ENCODE measurements around the gene GLDC.
"Not testable (repeated sequence)": the region's sequence is repeated elsewhere in the genome, so short reads cannot be mapped to it uniquely, and the experiment has no call there.

The GLDC gene

DNA sequence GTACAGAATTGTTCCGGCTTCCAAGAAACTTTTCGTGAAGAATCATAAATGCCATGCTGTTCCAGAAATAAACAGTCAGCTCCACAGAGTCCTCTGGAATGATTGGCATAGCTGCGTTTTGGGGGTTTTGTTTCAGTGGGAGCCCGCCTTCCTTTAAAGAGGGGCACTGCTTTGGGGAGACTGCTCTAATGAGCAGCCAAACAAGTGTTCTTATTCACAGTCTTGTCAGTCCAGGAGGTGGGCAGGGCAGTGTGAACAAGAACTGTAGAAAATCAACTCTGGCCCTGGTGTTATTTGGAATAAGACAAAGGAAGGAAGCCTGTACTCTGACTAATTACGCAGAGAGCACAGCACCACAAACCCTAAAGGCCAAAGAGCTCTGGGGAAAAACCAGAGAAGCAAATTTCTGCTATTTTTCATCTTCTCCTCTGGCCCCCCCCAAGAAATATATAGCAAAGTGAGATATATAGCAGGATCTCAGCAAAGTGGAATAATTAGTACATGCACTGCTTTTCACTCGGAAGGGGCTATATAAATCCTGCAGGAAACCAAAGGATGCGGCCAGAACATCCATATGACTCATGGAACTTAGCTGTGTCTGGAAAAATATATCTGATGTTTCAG, 92.9 kb downstream of the GLDC start:
- H3K4me3 ChIP-seq (ENCODE audit: low read depth, low read length), result no peak overlapping the region
- no peak for TF ChIP-seq MYC (IDR thresholded peaks at IDR 0.05; ENCODE audit: low read depth, low read length)
- TF ChIP-seq, protein P1, sequence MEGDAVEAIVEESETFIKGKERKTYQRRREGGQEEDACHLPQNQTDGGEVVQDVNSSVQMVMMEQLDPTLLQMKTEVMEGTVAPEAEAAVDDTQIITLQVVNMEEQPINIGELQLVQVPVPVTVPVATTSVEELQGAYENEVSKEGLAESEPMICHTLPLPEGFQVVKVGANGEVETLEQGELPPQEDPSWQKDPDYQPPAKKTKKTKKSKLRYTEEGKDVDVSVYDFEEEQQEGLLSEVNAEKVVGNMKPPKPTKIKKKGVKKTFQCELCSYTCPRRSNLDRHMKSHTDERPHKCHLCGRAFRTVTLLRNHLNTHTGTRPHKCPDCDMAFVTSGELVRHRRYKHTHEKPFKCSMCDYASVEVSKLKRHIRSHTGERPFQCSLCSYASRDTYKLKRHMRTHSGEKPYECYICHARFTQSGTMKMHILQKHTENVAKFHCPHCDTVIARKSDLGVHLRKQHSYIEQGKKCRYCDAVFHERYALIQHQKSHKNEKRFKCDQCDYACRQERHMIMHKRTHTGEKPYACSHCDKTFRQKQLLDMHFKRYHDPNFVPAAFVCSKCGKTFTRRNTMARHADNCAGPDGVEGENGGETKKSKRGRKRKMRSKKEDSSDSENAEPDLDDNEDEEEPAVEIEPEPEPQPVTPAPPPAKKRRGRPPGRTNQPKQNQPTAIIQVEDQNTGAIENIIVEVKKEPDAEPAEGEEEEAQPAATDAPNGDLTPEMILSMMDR (IDR thresholded peaks at IDR 0.05; ENCODE audit: low read depth, low read length), result no peak
- TF ChIP-seq, protein P2, sequence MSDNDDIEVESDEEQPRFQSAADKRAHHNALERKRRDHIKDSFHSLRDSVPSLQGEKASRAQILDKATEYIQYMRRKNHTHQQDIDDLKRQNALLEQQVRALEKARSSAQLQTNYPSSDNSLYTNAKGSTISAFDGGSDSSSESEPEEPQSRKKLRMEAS (IDR thresholded peaks at IDR 0.05; ENCODE audit: low read depth, low read length), result no peak
- no peak for TF ChIP-seq POLR2A (IDR thresholded peaks at IDR 0.05; ENCODE audit: extremely low read depth, insufficient read length)
- no peak for DNase-seq (ENCODE audit: low read depth)

DNA sequence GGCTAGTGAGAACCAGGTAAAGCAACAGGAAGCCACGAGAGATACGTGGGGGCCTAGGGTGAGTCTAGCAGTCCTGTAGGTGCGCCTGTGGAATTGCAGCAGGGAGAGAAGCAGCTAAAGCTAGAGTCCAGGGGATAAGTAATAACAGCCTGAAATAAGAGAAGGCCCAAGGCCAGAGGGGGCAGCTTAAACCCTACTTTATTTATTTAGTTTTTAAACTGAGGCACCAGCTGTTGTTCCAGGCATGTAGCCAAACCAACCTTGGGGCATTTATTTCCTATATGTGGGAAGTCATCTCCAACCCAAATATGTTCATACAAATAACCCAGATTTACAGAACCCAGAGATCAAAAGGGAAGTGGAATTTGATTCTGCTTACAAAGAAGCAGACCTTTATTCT, 93.5 kb downstream of the GLDC start:
- TF ChIP-seq POLR2A (IDR thresholded peaks at IDR 0.05; ENCODE audit: extremely low read depth, insufficient read length) (no peak), MYC (IDR thresholded peaks at IDR 0.05; ENCODE audit: low read depth, low read length) (no peak)
- TF ChIP-seq, protein P1 (IDR thresholded peaks at IDR 0.05; ENCODE audit: low read depth, low read length), result no peak
- TF ChIP-seq, protein P2 (IDR thresholded peaks at IDR 0.05; ENCODE audit: low read depth, low read length), result no peak
- DNase-seq (ENCODE audit: low read depth), result no peak
- H3K4me3 ChIP-seq (ENCODE audit: low read depth, low read length), result no peak overlapping the region

DNA sequence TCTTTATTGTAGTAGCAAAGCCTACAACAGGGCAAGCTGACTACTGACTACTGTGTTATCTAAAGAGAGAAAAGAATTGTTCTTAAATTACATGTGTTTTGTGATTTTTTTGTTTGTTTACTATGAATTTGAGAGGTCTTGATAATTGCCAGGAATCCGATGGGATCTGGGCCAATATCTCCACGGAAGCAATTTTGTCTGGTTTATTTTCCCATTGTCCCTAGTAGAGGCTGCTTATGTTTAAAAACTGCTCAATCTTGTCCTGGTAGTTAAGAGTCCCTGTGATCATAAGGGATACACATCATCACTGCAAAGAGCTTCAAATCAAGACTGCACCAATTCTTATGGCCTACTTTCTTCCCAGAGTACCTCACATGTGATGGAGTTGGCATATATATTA, 94.4 kb downstream of the GLDC start:
- no peak overlapping the region for H3K4me3 ChIP-seq (ENCODE audit: low read depth, low read length)
- DNase-seq (ENCODE audit: low read depth), result no peak
- TF ChIP-seq MYC (IDR thresholded peaks at IDR 0.05; ENCODE audit: low read depth, low read length) (no peak), POLR2A (IDR thresholded peaks at IDR 0.05; ENCODE audit: extremely low read depth, insufficient read length) (no peak)
- TF ChIP-seq, protein P1 (IDR thresholded peaks at IDR 0.05; ENCODE audit: low read depth, low read length), result no peak
- TF ChIP-seq, protein P2 (IDR thresholded peaks at IDR 0.05; ENCODE audit: low read depth, low read length), result no peak

DNA sequence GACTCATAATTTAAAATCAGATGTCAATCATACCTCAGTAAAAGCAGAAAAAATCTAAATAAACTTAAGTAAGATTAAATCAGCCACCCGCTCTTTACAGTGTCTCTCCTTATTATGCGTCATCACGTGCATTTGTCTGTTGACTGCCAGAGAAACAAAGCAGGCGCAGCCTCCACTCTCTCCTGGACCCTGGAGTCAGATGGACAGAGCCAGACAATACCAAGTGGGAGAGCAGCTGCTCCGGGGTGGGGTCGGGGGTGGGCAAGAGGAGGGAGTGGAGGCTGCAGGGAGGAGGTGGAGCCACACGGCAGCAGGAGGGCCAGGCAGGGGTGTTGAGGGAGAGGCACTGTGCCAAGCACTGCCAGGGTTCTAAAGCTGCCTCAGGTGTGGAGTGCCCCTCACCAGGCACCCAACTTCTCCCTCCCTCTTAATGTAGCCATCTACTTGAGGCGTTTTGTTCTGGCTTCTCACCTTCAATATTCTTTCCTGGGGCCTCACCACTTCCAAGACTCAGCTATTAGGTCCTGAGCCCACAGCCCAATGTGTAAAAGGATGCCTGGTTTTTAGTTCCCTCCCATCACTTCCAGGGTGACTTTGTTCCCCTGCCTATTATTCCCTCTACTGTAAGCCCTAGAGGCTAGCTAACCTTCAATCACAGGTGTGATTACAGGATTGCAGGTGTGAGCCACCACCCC, 96.3 kb downstream of the GLDC start:
- TF ChIP-seq, protein P1 (IDR thresholded peaks at IDR 0.05; ENCODE audit: low read depth, low read length), result no peak
- TF ChIP-seq MYC (IDR thresholded peaks at IDR 0.05; ENCODE audit: low read depth, low read length) (no peak), POLR2A (IDR thresholded peaks at IDR 0.05; ENCODE audit: extremely low read depth, insufficient read length) (no peak)
- TF ChIP-seq, protein P2 (IDR thresholded peaks at IDR 0.05; ENCODE audit: low read depth, low read length), result no peak
- no peak overlapping the region for H3K4me3 ChIP-seq (ENCODE audit: low read depth, low read length)
- no peak for DNase-seq (ENCODE audit: low read depth)

DNA sequence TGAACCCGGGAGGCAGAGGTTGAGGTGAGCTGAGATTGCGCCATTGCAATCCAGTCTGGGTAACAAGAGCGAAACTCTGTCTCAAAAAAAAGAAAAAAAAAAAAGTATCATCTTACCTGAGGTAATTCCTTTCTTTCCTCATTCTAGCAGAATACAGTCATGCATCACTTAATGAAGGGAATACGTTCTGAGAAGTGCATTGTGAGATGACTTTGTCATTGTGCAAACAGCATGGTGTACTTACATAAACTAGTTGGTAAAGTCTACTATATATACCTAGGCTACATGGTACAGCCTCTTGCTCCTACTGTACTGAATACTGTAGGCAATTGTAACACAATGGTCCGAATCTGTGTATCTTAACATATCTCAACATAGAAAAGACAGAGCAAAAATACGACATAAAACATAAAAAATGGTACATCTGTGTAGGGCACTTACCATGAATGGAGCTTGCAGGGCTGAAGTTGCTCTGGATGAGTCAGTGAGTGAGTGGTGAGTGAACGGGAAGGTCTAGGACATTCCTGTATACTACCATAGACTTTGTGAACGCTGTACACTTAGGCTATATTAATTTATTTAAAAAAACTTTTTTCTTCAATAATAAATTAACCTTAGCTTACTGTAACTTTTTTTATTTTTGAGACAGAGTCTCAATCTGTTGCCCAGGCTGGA, 100.4 kb downstream of the GLDC start:
- TF ChIP-seq POLR2A (IDR thresholded peaks at IDR 0.05; ENCODE audit: extremely low read depth, insufficient read length), result no peak
- no peak overlapping the region for H3K4me3 ChIP-seq (ENCODE audit: low read depth, low read length)
- no peak for DNase-seq (ENCODE audit: low read depth)

DNA sequence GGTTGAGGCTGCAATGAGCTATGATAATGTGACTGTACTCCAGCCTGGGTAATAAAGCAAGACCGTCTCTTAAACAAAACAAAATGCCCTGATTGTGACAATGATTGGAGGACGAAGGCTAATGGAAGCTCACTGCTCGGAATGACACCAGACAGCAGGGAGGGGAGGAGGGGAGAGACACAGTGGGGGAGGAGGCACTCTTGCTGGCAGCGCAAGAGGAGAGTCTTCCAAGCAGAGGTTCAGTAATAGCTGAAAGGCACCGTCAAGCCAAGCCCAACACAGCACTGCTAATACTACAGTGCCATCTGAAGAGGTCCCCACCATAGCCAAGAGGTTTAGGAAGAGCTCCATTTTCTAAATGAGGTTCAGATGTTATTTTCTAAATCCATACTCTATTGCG, 102.3 kb downstream of the GLDC start:
- no peak overlapping the region for H3K4me3 ChIP-seq (ENCODE audit: low read depth, low read length)
- TF ChIP-seq MYC (IDR thresholded peaks at IDR 0.05; ENCODE audit: low read depth, low read length) (no peak), POLR2A (IDR thresholded peaks at IDR 0.05; ENCODE audit: extremely low read depth, insufficient read length) (no peak)
- TF ChIP-seq, protein P1 (IDR thresholded peaks at IDR 0.05; ENCODE audit: low read depth, low read length), result no peak
- TF ChIP-seq, protein P2 (IDR thresholded peaks at IDR 0.05; ENCODE audit: low read depth, low read length), result no peak
- DNase-seq (ENCODE audit: low read depth), result no peak

DNA sequence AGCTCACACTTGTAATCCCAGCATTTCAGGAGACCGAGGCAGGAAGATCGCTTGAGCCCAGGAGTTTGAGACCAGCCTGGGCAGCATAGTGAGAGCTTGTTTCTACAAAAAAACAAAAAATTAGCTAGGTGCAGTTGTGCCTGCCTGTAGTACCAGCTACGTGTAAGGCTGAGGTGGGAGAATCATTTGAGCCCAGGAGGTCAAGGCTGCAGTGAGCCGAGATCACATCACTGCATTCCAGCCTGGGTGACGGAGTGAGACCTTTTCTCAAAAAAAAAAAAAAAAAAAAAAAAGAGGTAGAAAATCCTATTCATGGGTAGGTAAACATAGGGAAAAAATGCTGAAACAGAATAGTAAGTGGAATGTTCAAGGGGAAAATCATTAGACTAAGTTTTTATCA, 102.9 kb downstream of the GLDC start:
- H3K4me3 ChIP-seq (ENCODE audit: low read depth, low read length), result not testable (repeated sequence)

More for the DNA sequence above, 102.9 kb downstream of the GLDC start:
- not testable (repeated sequence) for DNase-seq (ENCODE audit: low read depth)
